SW480 (cell line): Measurements from ENCODE around the gene AARS2.

Experiments used
- DNase-seq: peaks from one replicate; pipeline ENCODE4 v3.0.0-alpha.2; 2016; ENCODE audit warnings: low spot score

Gene AARS2

GRCh38 chr6:44262467-44263353, 50.4 kb downstream of the AARS2 start:
- DNase-seq: no peak

- no peak for DNase-seq
Measured at GRCh38 chr6:44261581-44261980, 51.6 kb downstream of the AARS2 start.

GRCh38 chr6:44260451-44261297, 52.5 kb downstream of the AARS2 start:
- no peak for DNase-seq

DNA sequence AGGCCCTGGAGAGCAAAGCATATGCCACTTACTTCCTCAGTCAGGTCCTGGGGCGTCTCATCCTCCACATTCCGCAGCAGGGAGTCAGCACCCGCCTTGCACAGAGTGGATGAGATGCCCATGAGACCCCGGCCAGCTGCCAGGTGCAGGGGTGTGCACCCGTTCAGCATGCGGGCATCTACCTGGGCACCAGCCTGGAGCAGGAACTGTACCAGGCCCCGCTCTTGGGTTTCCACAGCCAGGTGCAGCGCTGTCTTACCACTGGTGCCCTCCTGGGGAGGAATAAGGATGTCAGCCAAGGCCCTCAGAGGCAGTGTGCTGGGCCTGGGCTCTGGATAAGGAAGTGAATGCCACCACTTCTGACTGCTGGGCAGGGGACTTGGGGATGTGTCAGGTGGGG, 53.1 kb downstream of the AARS2 start:
- no peak for DNase-seq

DNA sequence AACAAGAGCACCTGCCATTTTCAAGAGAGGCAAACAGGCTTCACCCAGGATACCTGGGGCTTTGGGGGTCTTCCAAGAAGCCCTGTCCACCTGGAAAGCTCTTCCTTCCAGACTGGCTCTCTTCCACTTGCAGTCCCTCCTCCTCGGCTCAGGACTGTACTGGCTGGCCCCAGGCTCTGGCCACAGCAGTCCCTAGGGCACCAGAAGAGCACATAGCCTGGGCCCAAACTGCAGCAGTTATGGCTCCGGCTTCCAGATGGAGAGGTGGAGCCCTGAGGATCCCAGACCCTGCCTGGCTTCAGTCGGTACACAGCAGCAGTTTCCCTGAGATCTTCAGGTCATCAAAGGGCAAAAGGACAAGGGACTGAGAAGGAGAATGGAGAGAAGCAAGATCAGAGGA, 54.2 kb downstream of the AARS2 start:
- no peak for DNase-seq

- no peak for DNase-seq
Measured at GRCh38 chr6:44258325-44258863, 54.8 kb downstream of the AARS2 start.

GRCh38 chr6:44257753-44258324, 55.3 kb downstream of the AARS2 start:
- no peak for DNase-seq

GRCh38 chr6:44257025-44257752, 56.0 kb downstream of the AARS2 start, which contains the start of gene SLC35B2:
SLC35B2 (minus strand) TSS chr6:44257528; CDS start chr6:44257410, 118 bp downstream.
- peak; percentile 65 for DNase-seq

- DNase-seq: no peak
Measured at GRCh38 chr6:44256775-44257024, 56.4 kb downstream of the AARS2 start.

- peak; percentile 47 for DNase-seq
Measured at GRCh38 chr6:44255871-44256774, 57.0 kb downstream of the AARS2 start.

DNA sequence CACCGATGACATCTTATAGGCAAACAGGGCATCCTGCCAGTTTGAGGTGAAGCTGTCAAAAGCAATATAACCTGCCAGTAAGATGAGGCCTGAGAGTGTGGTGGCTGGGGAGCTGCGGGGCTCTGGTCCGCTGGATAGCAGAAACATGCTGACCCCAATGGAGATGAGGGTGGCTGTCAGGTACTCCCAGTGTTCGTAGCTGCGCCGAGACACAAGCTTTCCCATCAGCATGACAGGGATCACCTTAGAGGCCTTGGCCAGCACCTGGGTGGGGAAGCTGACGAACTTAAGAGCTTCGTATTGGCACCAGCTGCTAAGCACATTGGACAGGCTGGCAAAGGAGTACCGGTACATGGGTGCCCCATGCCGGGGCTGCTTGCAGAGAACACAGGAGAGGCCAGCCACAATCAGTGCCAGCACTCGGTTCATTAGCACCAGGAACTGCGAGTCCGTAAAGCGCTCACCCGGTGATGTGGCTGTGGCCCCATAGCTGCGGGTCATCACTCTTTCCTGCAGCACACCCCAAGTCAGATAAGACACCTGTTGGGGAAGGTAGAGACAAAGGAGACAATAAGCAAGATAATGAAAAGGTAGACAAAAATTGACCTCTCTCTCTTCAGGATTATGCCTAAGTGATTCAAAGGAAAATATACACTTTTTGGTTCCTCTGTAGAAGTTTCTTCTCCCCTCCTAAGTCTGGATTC, 57.9 kb downstream of the AARS2 start:
- no peak for DNase-seq

DNA sequence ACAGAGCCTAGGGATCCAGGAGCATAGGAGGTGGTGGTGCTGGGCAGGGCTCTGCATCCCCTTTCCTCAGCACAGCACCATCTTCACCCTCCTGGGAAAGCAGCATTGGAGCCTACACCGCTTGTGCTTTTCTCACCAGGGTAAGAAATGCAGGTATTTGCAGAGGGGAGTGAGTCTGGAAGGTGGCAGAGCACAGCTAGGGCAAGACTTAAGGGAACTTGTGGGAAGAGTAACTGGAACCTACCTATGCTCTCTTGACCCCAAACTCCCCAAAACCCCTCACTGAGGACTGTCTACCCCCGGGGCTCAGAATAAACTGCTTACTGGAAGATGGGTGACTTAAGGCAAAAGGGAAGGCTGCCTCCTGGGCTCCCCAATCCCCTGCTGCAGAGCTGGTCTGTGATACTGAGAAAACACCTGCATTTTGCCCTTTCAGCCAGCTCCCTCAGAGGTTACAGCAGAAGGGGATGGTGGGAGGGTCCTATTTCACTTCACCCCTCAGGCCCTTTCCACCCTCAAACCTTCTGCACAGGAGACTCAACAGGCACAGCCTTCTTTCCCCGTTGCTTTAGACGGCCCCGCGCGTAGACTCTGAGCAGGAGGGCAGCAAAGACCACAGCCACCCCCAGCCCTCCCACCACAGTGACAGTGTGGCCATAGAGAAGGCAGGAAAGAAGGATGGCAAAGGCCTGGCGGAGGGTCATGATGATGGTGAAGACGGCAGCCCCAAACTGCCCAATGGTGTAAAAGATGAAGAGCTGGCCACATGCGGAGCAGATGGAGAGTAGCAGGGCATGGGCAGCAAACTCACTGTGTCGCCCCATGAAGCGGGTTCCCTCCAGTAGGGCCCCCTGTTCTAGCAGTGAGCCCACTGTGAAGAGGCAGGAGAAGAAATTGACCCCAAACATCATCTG, 58.7 kb downstream of the AARS2 start:
- no peak for DNase-seq

DNA sequence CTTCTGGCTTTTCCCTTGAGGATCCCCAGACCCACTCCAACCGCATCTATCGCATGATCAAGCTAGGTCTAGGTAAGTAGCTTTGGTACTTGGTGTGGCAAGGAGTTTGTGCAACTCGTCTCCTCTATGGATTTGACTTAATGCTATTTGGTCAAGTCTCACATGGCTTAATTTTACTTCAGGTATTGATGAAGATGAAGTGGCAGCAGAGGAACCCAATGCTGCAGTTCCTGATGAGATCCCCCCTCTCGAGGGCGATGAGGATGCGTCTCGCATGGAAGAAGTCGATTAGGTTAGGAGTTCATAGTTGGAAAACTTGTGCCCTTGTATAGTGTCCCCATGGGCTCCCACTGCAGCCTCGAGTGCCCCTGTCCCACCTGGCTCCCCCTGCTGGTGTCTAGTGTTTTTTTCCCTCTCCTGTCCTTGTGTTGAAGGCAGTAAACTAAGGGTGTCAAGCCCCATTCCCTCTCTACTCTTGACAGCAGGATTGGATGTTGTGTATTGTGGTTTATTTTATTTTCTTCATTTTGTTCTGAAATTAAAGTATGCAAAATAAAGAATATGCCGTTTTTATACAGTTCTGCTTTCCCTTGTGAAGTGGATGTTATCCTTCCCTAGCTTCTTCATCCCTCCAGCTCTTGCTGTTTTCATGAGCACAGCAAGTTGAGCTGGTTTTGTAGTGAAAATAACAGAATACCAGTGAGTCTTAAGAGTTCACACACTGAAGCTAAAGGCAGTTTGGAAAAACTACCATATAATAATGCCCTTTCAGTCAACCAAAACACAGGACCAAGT, 59.6 kb downstream of the AARS2 start:
- peak; percentile 48 for DNase-seq

DNA sequence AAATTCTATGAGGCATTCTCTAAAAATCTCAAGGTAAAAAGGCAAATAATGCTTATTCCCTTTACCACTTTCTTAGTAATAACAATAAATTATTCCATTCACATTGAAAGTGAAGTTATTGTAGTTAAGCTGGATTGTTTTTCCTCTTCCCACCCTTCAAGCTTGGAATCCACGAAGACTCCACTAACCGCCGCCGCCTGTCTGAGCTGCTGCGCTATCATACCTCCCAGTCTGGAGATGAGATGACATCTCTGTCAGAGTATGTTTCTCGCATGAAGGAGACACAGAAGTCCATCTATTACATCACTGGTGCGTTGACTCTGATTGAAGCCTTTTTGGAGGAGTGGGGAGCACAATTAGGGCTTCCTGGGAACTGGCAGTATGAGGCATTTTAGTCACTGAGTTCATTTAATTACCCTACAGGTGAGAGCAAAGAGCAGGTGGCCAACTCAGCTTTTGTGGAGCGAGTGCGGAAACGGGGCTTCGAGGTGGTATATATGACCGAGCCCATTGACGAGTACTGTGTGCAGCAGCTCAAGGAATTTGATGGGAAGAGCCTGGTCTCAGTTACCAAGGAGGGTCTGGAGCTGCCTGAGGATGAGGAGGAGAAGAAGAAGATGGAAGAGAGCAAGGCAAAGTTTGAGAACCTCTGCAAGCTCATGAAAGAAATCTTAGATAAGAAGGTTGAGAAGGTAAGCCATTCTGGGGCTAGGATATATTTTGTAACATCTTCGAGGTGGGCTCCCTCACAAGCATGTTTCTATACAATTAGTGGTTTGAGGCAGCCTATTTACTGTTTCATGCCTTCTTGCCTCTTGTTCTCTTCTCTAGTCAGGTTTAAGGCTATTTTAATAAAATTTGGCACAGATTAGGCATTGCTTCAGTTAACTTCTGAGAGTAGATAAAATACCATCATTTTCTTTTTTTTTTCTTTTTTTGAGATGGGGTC, 61.3 kb downstream of the AARS2 start:
- no peak for DNase-seq

GRCh38 chr6:44250718-44251123, 62.4 kb downstream of the AARS2 start:
- no peak for DNase-seq

DNA sequence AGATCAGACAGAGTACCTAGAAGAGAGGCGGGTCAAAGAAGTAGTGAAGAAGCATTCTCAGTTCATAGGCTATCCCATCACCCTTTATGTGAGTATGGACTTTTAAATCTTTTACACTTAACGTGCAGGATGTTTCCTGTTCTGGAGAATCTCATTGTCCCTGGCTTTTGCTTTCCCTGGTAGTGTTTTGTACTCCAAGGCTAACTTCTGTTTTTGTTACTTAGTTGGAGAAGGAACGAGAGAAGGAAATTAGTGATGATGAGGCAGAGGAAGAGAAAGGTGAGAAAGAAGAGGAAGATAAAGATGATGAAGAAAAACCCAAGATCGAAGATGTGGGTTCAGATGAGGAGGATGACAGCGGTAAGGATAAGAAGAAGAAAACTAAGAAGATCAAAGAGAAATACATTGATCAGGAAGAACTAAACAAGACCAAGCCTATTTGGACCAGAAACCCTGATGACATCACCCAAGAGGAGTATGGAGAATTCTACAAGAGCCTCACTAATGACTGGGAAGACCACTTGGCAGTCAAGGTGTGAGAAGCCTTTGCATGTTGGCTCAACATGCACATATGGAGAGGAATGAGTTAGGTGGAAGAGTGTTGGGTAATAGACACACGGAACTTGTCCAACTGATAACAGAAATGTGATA, 63.0 kb downstream of the AARS2 start:
- no peak for DNase-seq
